GM19023 (cell line): Measurements from ENCODE around the gene DTX4.

Experiments
- ATAC-seq: cut with Tn5 transposase; IDR thresholded peaks from one replicate; pipeline ENCODE4 v1.9.1; 2021; ENCODE audit warnings: mild to moderate bottlenecking, moderate library complexity; ENCODE audit not compliant: unreplicated experiment

The DTX4 gene

DNA sequence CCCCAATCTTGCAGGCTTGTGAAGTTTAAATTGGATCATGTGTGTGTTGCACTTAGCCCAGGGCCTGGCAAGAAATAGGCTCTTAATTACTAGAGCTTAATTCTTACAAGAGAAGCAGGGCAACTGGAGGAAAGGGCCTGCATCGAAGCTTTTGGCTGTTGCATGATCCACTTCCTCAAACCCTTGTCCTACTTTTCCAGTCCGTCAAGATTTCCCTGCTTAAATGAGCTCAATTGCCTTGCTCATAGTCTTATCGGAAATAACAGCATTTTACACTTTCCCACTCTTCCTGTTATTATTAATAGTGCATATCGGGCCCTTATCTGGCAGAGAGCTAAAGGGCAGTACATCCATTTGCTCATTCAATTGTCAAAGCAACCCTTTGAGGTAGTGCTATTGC, 18.1 kb downstream of the DTX4 start:
- no peak for ATAC-seq

DNA sequence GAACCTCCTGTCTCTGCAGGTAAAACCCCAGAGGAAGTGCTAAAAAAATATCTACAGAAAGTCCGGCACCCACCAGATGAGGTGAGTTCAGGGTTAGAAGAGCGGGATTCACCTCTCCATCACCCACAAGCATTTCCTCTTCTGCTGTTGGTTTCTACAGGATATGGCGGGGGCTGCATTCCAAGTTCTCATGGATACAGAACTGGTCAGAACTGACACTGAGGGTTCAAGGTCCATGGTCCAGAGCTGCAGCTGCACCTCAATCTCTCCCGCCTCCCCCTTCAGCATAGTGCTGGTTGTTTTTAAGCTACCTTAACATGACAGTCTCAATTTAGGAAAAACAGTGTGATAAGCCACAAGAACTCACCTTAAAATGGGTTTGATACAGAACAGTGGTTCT, 19.2 kb downstream of the DTX4 start:
- no peak for ATAC-seq

DNA sequence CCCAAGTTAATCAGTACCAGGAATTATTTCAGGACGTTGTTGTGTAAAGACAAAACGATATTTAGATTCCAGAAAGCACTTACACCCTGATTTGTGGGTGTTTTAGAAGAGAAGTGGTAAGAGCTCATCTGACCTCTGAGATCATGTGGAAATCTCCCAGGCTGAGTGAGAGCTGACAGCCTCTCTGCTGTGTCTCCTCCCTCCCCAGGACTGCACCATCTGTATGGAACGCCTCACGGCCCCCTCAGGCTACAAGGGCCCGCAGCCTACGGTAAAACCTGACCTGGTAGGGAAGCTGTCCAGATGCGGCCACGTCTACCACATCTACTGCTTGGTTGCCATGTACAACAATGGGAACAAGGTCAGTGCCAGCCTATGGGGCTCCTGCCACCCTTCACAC, 20.0 kb downstream of the DTX4 start:
- ATAC-seq, result no peak

GRCh38 chr11:59192446-59193020, 20.6 kb downstream of the DTX4 start:
- ATAC-seq, result no peak

DNA sequence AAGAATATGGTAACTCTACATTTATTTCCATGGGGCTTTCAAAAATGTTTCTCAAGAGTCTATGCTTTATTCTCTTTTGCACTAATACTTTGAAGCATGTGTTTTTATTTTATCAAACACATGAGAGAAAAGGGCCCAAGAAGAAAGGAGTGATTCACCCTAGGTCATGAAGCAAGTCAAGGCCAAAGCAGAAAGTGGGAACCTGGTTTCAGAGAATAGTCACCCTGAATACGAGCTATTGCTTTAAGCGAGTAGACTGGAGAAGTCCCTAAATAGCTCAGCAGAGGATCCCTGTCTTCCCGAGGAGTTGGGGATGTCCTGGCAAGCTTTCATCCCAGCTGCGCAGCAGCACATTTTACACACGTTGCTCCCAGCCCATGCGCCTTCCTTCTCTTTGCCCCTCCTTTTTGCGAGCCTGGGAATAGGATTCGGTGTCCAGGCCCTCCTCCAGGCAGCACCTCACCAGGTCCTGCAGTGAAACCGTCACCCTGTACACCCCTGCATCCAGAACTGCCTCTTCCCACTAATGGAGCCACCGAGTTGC, 21.7 kb downstream of the DTX4 start:
- no peak for ATAC-seq

DNA sequence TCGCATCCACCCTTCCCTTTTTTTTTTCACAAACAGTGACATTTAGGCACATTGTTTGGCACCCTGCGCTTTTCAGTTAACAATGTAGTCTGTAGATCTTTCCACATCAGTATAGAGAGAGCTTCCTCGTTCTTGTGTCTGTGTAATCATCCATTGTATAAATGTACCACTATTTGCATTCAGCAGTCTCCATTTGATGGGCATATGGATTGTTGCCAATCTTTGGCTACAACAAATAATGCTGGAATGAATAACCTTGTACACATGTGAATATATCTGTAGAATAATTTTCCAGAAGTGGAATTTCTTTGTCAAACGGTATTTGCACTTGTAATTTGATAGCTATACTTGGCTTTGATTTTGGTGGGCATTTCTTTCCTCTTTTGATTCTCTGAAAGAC, 23.7 kb downstream of the DTX4 start:
- no peak for ATAC-seq

DNA sequence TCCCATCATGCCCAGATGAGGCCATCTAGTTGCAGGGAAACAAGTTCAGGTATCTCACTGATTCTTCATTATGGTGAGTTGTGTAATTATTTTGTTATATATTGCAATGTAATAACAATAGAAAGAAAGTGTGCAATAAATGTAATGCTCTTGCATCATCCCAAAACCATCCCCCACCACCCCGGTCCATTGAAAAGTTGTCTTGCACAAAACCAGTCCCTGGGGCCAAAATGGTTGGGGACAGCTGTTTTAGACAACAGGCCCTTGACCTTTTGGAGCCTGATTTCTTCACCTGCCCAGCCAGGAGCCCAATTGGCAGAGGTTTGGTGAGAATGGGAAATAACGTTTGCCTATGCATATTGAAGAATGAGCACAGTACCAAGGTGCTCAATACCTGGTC, 24.8 kb downstream of the DTX4 start:
- no peak for ATAC-seq

DNA sequence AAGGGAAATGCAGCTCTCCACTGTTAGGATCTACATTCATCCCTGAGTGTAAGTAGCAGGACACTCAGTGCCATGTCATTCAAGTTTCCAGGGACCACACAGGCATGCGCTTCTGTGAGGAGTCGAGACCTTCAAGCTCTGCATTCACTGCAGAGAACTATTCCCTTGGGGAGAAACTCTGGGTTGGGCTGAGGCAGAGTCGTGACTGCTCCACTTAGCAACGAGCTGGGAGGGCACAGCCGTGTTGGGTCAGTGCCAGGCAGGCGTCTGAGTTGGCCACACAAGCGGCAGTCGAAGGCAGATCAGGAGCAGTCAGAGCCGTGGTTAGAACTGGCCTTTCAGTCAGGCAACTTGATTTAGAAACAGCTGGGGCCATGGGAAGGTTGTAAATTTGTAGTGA, 26.1 kb downstream of the DTX4 start:
- no peak for ATAC-seq

GRCh38 chr11:59198726-59199125, 26.8 kb downstream of the DTX4 start:
- ATAC-seq, result no peak

- peak; percentile 68 for ATAC-seq
These were observed 27.9 kb downstream of the DTX4 start for GRCh38 chr11:59199546-59200422.

DNA sequence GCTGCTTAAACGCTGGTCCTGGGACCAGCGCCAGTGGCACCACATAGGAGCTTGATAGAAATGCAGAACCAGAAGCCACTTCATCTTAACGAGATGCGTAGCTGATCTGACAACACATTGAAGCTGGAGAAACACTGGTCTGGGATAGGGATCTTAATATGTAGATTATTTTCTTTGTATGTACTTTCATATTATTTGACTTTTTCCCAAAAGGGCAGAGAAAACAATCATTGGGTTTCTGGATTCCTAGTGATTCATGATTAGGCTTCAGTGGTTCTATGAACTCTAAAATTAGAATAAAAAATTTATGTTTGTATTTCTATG, 28.5 kb downstream of the DTX4 start:
- peak; percentile 44 for ATAC-seq

DNA sequence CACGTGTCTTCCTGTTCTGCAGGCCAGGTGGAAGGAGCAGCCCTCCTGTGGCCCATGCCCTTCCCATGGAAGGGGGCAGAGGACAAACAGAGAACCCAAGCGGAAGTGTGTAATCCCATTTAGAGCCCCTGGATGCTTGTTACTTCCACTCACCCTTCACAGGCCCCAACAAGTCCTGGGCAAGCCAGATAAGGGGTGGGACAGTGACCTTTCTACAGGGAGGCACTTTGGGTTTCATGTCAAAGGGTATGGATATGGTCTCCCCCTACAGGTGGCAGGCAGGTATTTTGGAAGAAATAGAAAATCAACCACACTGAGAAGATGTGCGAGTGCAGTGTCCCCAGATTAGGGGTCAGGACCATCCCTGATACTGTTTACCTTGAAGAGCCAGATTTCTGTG, 29.4 kb downstream of the DTX4 start:
- ATAC-seq, result no peak

- ATAC-seq, result no peak
These were observed 32.8 kb downstream of the DTX4 start for GRCh38 chr11:59204746-59205145.

- ATAC-seq, result no peak
These were observed 33.7 kb downstream of the DTX4 start for GRCh38 chr11:59205648-59206047.

DNA sequence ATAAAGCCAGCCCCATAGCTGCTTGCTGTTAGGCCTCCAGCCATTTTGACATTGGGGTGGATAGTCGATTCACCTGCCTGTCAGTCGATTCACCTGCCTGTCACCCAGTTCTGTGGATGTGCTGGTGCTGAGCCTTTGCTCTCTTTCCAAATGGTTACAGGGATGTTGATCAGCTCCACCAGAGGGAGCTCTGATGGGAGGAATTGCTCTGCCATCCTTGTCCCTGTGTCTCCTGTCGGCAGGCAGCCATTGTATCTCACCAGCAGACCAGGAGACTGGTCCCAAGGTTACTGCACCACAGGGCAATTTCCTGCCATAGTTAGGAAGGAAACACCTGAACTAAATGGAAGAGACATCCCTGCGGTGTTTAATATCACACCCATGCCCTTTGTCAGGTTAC, 34.7 kb downstream of the DTX4 start:
- no peak for ATAC-seq

- ATAC-seq, result peak; percentile 57
These were observed 36.1 kb downstream of the DTX4 start for GRCh38 chr11:59207988-59208451.

- no peak for ATAC-seq
These were observed 37.0 kb downstream of the DTX4 start for GRCh38 chr11:59208956-59209355.

DNA sequence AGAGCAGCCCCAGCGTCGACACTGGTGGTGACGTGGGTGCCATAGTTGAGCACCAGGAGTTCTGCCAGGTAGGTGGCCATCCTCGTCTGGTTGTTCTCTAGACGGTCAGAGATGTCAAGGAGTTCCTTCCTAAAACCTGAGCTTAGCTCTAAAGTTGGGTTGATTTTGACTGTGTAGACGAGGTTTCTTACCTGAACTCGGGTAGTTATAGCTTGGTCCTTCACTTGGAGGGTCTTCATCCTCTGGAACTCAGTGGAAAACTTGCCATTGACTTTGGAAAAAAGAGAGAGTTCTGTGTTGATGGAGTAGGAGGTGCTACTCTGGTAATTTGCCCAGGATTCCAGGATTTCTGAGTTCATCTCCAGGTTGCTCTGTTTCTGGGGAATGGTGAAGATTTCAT, 40.3 kb downstream of the DTX4 start:
- ATAC-seq, result no peak

- peak; percentile 17 for ATAC-seq
These were observed 41.1 kb downstream of the DTX4 start, which contains the start of gene MPEG1 for GRCh38 chr11:59212744-59213631. MPEG1 (minus strand) TSS chr11:59212927; CDS start chr11:59212865, 62 bp downstream.

- ATAC-seq, result no peak
These were observed 42.4 kb downstream of the DTX4 start for GRCh38 chr11:59214141-59214893.
